AG20443 (cell line): ENCODE measurements around the gene POLD1.
"Not testable (repeated sequence)": the region's sequence is repeated elsewhere in the genome, so short reads cannot be mapped to it uniquely, and the experiment has no call there.

Source experiments
- DNase-seq: peaks from one replicate; pipeline ENCODE4 v3.0.0; 2012; ENCODE audit warnings: low spot score, mixed read lengths

The POLD1 gene

GRCh38 chr19:50435627-50436026, 51.5 kb downstream of the POLD1 start:
- no peak for DNase-seq

GRCh38 chr19:50437862-50438449, 53.8 kb downstream of the POLD1 start:
- no peak for DNase-seq

GRCh38 chr19:50439130-50439529, 55.0 kb downstream of the POLD1 start:
- DNase-seq: not testable (repeated sequence)

GRCh38 chr19:50444059-50444458, 59.9 kb downstream of the POLD1 start:
- DNase-seq: no peak

GRCh38 chr19:50447053-50447452, 62.9 kb downstream of the POLD1 start:
- DNase-seq: no peak

- no peak for DNase-seq
These were observed 63.6 kb downstream of the POLD1 start for GRCh38 chr19:50447750-50448149.

GRCh38 chr19:50449236-50449899, 65.2 kb downstream of the POLD1 start:
- no peak for DNase-seq

GRCh38 chr19:50450369-50451222, 66.4 kb downstream of the POLD1 start:
- DNase-seq: no peak

GRCh38 chr19:50451223-50451534, 67.0 kb downstream of the POLD1 start:
- no peak for DNase-seq

GRCh38 chr19:50453243-50453642, 69.1 kb downstream of the POLD1 start:
- DNase-seq: no peak

- DNase-seq: no peak
These were observed 71.8 kb downstream of the POLD1 start for GRCh38 chr19:50455992-50456391.

GRCh38 chr19:50457300-50457699, 73.2 kb downstream of the POLD1 start:
- no peak for DNase-seq

- peak; percentile 57 for DNase-seq
These were observed 74.4 kb downstream of the POLD1 start for GRCh38 chr19:50458396-50459066.

GRCh38 chr19:50459067-50459456, 74.9 kb downstream of the POLD1 start:
- DNase-seq: no peak

GRCh38 chr19:50459638-50460037, 75.5 kb downstream of the POLD1 start:
- DNase-seq: no peak

GRCh38 chr19:50460161-50460765, 76.1 kb downstream of the POLD1 start:
- peak; percentile 40 for DNase-seq

GRCh38 chr19:50461066-50461875, 77.1 kb downstream of the POLD1 start:
- DNase-seq: peak; percentile 92

- no peak for DNase-seq
These were observed 78.8 kb downstream of the POLD1 start for GRCh38 chr19:50462970-50463369.

- no peak for DNase-seq
These were observed 80.2 kb downstream of the POLD1 start for GRCh38 chr19:50464348-50464747.

- no peak for DNase-seq
These were observed 80.9 kb downstream of the POLD1 start for GRCh38 chr19:50465000-50465399.

GRCh38 chr19:50465986-50466705, 82.0 kb downstream of the POLD1 start:
- DNase-seq: peak; percentile 59
